WTC11 (cell line): ENCODE data around the gene SOWAHA. TPM values are rescaled to one million over a fixed set of nuclear protein-coding genes. Genes with fewer than 3 reads are reported as not detected.

Source experiments
- ATAC-seq: fragments of 200-7000 bp; cut with Tn5 transposase; 2 replicates; pipeline ENCODE4 v1.10.0; 2021; ENCODE audit warnings: mild to moderate bottlenecking, moderate library complexity
- CTCF ChIA-PET: fragments of 300-600 bp; sonication (Branson Sonifier 250); formaldehyde crosslinking; loops from one replicate; lab custom pipeline; 2021; ENCODE audit warnings: antibody characterized with exemption; lab: Charles Lee
- POLR2A ChIA-PET: fragments of 350-600 bp; sonication (Branson Sonifier 250); formaldehyde crosslinking; loops from one replicate; lab custom pipeline; 2021; ENCODE audit warnings: antibody characterized with exemption; lab: Charles Lee
- DNase-seq: peaks from one replicate; pipeline ENCODE4 v3.0.0; 2021; ENCODE audit warnings: low spot score
- H3K27ac Mint-ChIP-seq: 2 replicates; pipeline ENCODE4 v1.8.0; 2021; ENCODE audit warnings: mixed read lengths
- H3K27me3 Mint-ChIP-seq: 2 replicates; pipeline ENCODE4 v1.8.0; 2021; ENCODE audit warnings: low read depth, mild to moderate bottlenecking, moderate library complexity, mixed read lengths
- H3K36me3 Mint-ChIP-seq: 2 replicates; pipeline ENCODE4 v1.8.0; 2021; ENCODE audit warnings: mixed read lengths
- H3K4me1 Mint-ChIP-seq: 2 replicates; pipeline ENCODE4 v1.8.0; 2022; ENCODE audit warnings: mixed read lengths
- H3K4me3 Mint-ChIP-seq: 2 replicates; pipeline ENCODE4 v1.8.0; 2021; ENCODE audit warnings: mild to moderate bottlenecking, moderate library complexity, mixed read lengths
- H3K9me3 Mint-ChIP-seq: 2 replicates; pipeline ENCODE4 v1.8.0; 2021; ENCODE audit warnings: mixed read lengths
- AR ChIP-seq: fragments of 250-450 bp; sonication (Bioruptor Pico); IDR thresholded peaks from 2 replicates; pipeline ENCODE4 v1.9.0; 2021; ENCODE audit warnings: mild to moderate bottlenecking
- ATF2 ChIP-seq: sonication (generic); formaldehyde crosslinking; IDR thresholded peaks from 2 replicates; pipeline ENCODE4 v1.8.1; 2022; ENCODE audit warnings: low read depth, missing genetic modification reagents, borderline replicate concordance
- CREM ChIP-seq: sonication (generic); formaldehyde crosslinking; IDR thresholded peaks from 2 replicates; pipeline ENCODE4 v1.8.1; 2022; ENCODE audit warnings: mild to moderate bottlenecking, missing genetic modification reagents, moderate library complexity
- EMX1 ChIP-seq: fragments of 250-450 bp; sonication (Bioruptor Pico); IDR thresholded peaks from 2 replicates; pipeline ENCODE4 v1.8.0; 2021; ENCODE audit warnings: mild to moderate bottlenecking
- FOXP1 ChIP-seq: sonication (generic); formaldehyde crosslinking; IDR thresholded peaks from 2 replicates; pipeline ENCODE4 v1.8.0; 2022; ENCODE audit warnings: missing genetic modification reagents, mild to moderate bottlenecking, moderate library complexity, borderline replicate concordance
- GRHL2 ChIP-seq: fragments of 250-450 bp; sonication (Bioruptor Pico); IDR thresholded peaks from 2 replicates; pipeline ENCODE4 v1.8.0; 2022; ENCODE audit warnings: mild to moderate bottlenecking, moderate library complexity; ENCODE audit not compliant: insufficient replicate concordance, severe bottlenecking
- GTF2I ChIP-seq: fragments of 250-450 bp; sonication (Bioruptor Pico); conservative IDR thresholded peaks from 2 replicates; pipeline ENCODE4 v1.4.0; 2021; ENCODE audit warnings: mild to moderate bottlenecking
- HMGXB4 ChIP-seq: sonication (generic); formaldehyde crosslinking; IDR thresholded peaks from 2 replicates; pipeline ENCODE4 v1.8.1; 2023; ENCODE audit warnings: mild to moderate bottlenecking, moderate library complexity, missing genetic modification reagents
- IRF2 ChIP-seq: sonication (generic); formaldehyde crosslinking; IDR thresholded peaks from 2 replicates; pipeline ENCODE4 v1.8.0; 2022; ENCODE audit warnings: low read depth, missing genetic modification reagents, borderline replicate concordance
- JAZF1 ChIP-seq: fragments of 250-450 bp; sonication (Bioruptor Pico); IDR thresholded peaks from 2 replicates; pipeline ENCODE4 v1.9.0; 2021; ENCODE audit warnings: moderate library complexity, mild to moderate bottlenecking, inconsistent platforms
- MLX ChIP-seq: sonication (generic); formaldehyde crosslinking; IDR thresholded peaks from 2 replicates; pipeline ENCODE4 v1.8.1; 2023; ENCODE audit warnings: mild to moderate bottlenecking, missing genetic modification reagents, moderate library complexity
- NR1H2 ChIP-seq: sonication (generic); formaldehyde crosslinking; IDR thresholded peaks from 2 replicates; pipeline ENCODE4 v1.9.0; 2021; ENCODE audit warnings: mild to moderate bottlenecking, moderate library complexity, missing genetic modification reagents
- USF1 ChIP-seq: sonication (generic); formaldehyde crosslinking; IDR thresholded peaks from 2 replicates; pipeline ENCODE4 v1.8.0; 2022; ENCODE audit warnings: mild to moderate bottlenecking, missing genetic modification reagents
- USF2 ChIP-seq: sonication (generic); formaldehyde crosslinking; IDR thresholded peaks from 2 replicates; pipeline ENCODE4 v1.8.1; 2023; ENCODE audit warnings: mild to moderate bottlenecking, missing genetic modification reagents, moderate library complexity
- ZMAT4 ChIP-seq: fragments of 250-450 bp; sonication (Bioruptor Pico); IDR thresholded peaks from 2 replicates; pipeline ENCODE4 v1.9.0; 2021; ENCODE audit warnings: mild to moderate bottlenecking
- ZNF281 ChIP-seq: sonication (generic); formaldehyde crosslinking; IDR thresholded peaks from 2 replicates; pipeline ENCODE4 v1.8.0; 2023; ENCODE audit warnings: mild to moderate bottlenecking, missing genetic modification reagents
- ZNF512 ChIP-seq: sonication (generic); formaldehyde crosslinking; IDR thresholded peaks from 2 replicates; pipeline ENCODE4 v1.8.1; 2022; ENCODE audit warnings: missing genetic modification reagents, borderline replicate concordance
- total RNA-seq: library from RNA; stranded (reverse); gene quantifications from 3 replicates; pipeline ENCODE4 v1.2.3, GENCODE V29; 2021

The SOWAHA gene
- total RNA-seq, 1 experiment from 2014 or later, result 0.11 TPM

- Mint-ChIP-seq H3K27me3 (peaks cover 3% of the 10 kb centered on the region; the same call in 1 of the 2 replicates), H3K36me3 (no peaks in the 10 kb centered on the region), H3K9me3 (no peaks in the 10 kb centered on the region), H3K4me1 (peaks cover 4% of the 10 kb centered on the region)
- POLR2A ChIA-PET, result no interaction called here
- TF ChIP-seq ZNF281 (CRISPR knock-in tag) (no peak), HMGXB4 (CRISPR knock-in tag) (no peak), MLX (no peak), NR1H2 (no peak), FOXP1 (CRISPR knock-in tag) (no peak), ZMAT4 (CRISPR knock-in tag) (no peak), USF2 (CRISPR knock-in tag) (no peak), IRF2 (no peak), EMX1 (no peak), CREM (CRISPR knock-in tag) (no peak), JAZF1 (no peak), GRHL2 (CRISPR knock-in tag) (no peak), GTF2I (CRISPR knock-in tag) (no peak), USF1 (CRISPR knock-in tag) (no peak), AR (CRISPR knock-in tag) (no peak), ATF2 (CRISPR knock-in tag) (no peak), ZNF512 (CRISPR knock-in tag) (no peak)
- TF ChIP-seq, all 79 proteins: peak for 0
- Mint-ChIP-seq H3K4me3 (no peak overlapping the region), H3K27ac (no peak overlapping the region)
- CTCF ChIA-PET, result no interaction called here
- no peak for ATAC-seq
- DNase-seq, result no peak
Measured at GRCh38 chr5:132859889-132860437, 46.9 kb downstream of the SOWAHA start.
